HepG2 (cell line): ENCODE data around the gene ARHGEF16.

Experiments used
- NAIF1 ChIP-seq: sonication (generic); formaldehyde crosslinking; IDR thresholded peaks from 2 replicates; pipeline ENCODE4 v1.5.0; 2020; ENCODE audit warnings: mild to moderate bottlenecking, missing genetic modification reagents, borderline replicate concordance
- NR1H2 ChIP-seq: sonication (generic); formaldehyde crosslinking; IDR thresholded peaks from 2 replicates; pipeline ENCODE4 v1.8.1; 2022; ENCODE audit warnings: low read depth, missing genetic modification reagents, borderline replicate concordance

- TF ChIP-seq NAIF1 (CRISPR knock-in tag) = no peak
- no peak for TF ChIP-seq NR1H2
Measured at GRCh38 chr1:3465091-3465934, 10.8 kb downstream of the ARHGEF16 start.
